SIG-M5 treated with dmso at 0.1 percent for 504 hours (cell line): ENCODE results near the gene SMTN.

Experiments used
- DNase-seq: peaks from one replicate; lab custom pipeline; 2025; ENCODE audit not compliant: unreplicated experiment; lab: John Stamatoyannopoulos, UW

The SMTN gene

DNA sequence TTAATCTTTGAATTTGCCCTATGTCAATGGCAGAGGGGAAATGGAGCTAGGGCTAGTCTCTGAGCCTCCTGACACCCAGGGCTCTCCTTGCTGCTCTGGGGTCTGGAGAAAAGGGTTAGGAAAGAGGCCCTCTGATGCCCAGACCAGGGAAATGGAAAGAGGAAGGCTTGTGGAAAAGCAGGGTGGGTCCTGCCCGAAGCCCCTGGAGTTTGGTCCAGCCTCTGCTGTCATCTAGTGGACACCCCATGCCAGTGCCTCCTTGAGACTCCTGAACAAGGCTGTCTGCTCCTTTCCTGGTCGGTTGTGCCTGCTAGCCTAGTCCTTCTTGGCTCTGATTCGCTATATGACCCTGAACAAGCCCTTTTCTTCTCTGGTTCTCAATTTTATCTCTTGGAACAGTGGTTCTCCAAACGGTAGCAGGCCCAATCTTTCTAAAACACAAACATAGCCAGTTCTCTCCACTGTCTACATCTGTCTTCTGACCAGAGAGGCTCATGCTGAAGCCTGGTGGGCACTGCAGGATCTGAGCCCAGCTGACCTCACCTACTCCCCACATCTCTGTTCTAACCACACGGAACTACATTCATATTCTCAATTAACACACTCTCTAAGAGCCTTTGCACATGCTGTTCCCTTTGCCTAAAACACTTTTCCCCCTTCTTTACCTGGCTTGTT is 68.0 kb downstream of the SMTN start:
- peak; percentile 68 for DNase-seq

DNA sequence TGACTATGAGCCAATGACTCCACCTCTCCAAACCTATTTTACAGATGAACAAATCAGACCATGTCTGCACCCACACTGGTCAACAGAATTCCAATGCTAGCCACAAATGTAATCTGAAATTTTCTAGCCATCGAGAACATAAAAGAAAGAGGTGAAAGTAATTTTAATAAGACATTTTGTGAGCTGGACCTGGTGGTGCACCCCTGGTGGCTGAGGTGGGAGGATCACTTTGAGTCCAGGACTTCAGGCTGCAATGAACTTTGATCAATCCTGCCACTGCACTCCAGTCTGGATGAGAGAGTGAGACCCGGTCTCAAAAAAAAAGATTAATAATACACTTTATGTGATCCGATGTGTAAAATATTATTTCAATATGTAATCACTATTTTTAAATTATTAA is 69.5 kb downstream of the SMTN start:
- peak; percentile 20 for DNase-seq

DNA sequence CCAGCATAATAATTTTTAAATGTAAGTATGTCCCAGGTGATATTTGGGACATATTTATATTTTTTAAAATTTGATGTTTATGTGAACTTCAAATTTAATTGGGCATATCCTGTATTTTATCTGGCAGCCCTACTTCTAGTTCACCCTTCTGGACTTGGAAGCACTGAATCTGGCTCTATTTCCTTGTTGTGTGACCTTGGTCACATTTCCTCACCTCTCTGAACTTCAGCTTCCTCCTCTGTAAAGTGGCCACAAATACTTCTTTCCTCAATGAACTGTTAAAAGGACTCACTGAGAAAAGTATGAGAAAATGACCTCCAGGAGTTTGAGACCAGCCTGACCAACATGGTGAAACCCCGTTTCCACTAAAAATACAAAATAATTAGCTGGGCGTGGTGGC is 70.8 kb downstream of the SMTN start:
- DNase-seq: no peak

DNA sequence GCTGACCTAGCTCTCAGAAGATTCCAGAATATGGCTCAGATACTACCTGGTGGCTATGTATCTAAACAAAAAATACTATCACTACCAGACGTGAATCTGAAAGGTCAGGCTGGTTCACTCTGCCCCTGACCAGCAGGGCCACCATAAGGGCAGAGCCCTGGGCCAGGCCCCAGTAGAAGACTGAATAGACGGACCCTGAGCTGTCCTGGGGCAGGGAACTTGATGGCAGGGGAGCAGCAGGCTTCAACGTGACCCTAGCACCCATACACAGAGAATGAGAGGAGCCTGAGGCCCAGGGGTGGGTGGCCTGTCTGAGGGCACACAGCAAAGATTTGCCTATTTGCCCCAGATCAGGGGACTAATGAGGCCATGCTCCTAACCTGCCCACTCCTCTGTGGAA is 72.2 kb downstream of the SMTN start:
- no peak for DNase-seq
